Ammon's horn (tissue), 1 donor: ENCODE data around the gene ORC1.
"Not testable (repeated sequence)": the region's sequence is repeated elsewhere in the genome, so short reads cannot be mapped to it uniquely, and the experiment has no call there.

Experiments used
- DNase-seq: peaks from one replicate; pipeline ENCODE4 v3.0.0-alpha.2; 2016; ENCODE audit warnings: low spot score

The ORC1 gene

GRCh38 chr1:52386458-52386857 lies 17.8 kb downstream of the ORC1 start:
- DNase-seq = no peak

GRCh38 chr1:52385376-52385775 lies 18.8 kb downstream of the ORC1 start:
- no peak for DNase-seq

- not testable (repeated sequence) for DNase-seq
Observed at GRCh38 chr1:52369851-52370250, 34.4 kb downstream of the ORC1 start.

GRCh38 chr1:52368383-52369172 lies 35.6 kb downstream of the ORC1 start:
- DNase-seq = peak; percentile 67

- DNase-seq = no peak
Observed at GRCh38 chr1:52367272-52367671, 37.0 kb downstream of the ORC1 start.

- no peak for DNase-seq
Observed at GRCh38 chr1:52366517-52366827, 37.8 kb downstream of the ORC1 start.

GRCh38 chr1:52365746-52366516 lies 38.3 kb downstream of the ORC1 start, which contains the start of gene CC2D1B:
Gene CC2D1B, minus strand, starts transcription at chr1:52366205. Its CDS starts 1,585 bp downstream, at chr1:52364620.
- peak; percentile 93 for DNase-seq

- peak; percentile 41 for DNase-seq
Observed at GRCh38 chr1:52365071-52365745, 39.0 kb downstream of the ORC1 start.

GRCh38 chr1:52364235-52364839 lies 39.9 kb downstream of the ORC1 start:
- DNase-seq = no peak

- DNase-seq = no peak
Observed at GRCh38 chr1:52360595-52360968, 43.6 kb downstream of the ORC1 start.

GRCh38 chr1:52359676-52360594 lies 44.3 kb downstream of the ORC1 start:
- no peak for DNase-seq

GRCh38 chr1:52358851-52359497 lies 45.2 kb downstream of the ORC1 start:
- no peak for DNase-seq

- DNase-seq = no peak
Observed at GRCh38 chr1:52357397-52357796, 46.8 kb downstream of the ORC1 start.

GRCh38 chr1:52356818-52357355 lies 47.3 kb downstream of the ORC1 start:
- DNase-seq = no peak

- no peak for DNase-seq
Observed at GRCh38 chr1:52355847-52356505, 48.2 kb downstream of the ORC1 start.

- no peak for DNase-seq
Observed at GRCh38 chr1:52355436-52355835, 48.8 kb downstream of the ORC1 start.

GRCh38 chr1:52352690-52353089 lies 51.5 kb downstream of the ORC1 start:
- DNase-seq = no peak

- DNase-seq = peak; percentile 66
Observed at GRCh38 chr1:52348704-52349300, 55.4 kb downstream of the ORC1 start.

GRCh38 chr1:52346653-52347052 lies 57.6 kb downstream of the ORC1 start:
- DNase-seq = no peak

- no peak for DNase-seq
Observed at GRCh38 chr1:52345252-52345651, 59.0 kb downstream of the ORC1 start.
